ENCODE data around the gene GRID1. TPM values are rescaled to one million over a fixed set of nuclear protein-coding genes. Genes with fewer than 3 reads are reported as not detected.

The GRID1 gene
- total RNA-seq, 1 experiment from 2014 or later, result not detected

DNA sequence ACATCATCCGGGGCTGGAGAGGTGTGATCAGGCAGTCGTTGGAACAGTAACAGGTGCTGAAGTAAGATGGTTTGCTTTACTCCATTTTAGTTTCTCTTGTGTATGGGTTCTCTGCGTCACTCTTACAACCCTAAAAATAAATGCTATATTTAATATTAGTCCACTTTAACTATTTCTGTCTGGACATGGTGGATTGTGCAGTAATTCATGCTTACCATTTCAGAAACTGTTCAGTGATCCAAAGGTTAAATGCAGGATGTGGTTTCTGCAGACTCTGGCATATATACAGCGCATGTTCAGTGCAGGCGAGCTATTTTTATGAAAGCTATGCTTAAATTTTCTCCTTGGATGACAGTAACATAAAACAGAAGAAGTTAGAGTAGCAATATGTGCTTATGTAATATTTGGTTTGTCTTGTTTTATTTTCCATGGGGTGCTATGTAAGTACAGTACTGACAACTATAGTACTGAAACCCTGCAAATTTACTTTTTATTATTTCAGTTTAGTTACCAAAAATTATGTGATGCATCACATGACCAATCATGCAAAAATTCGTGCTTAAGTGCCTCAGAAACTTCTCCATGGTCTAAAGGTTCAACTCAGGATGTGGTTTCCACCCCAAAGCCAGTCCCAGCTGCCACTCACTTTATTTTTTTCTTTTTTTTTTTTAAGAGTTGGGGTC is 46.6 kb upstream of the GRID1 start:
- Histone ChIP-seq H3F3A (ENCODE audit: insufficient read depth, low read depth) (no peaks in the 10 kb centered on the region), H3K36me3 (ENCODE audit: low read depth) (no peaks in the 10 kb centered on the region), H3K27me3 (ENCODE audit: insufficient read depth, low read depth) (no peaks in the 10 kb centered on the region), H3K4me2 (no peak overlapping the region), H3K79me2 (ENCODE audit: low read depth) (no peaks in the 10 kb centered on the region), H2AFZ (no peak overlapping the region), H3K9me2 (ENCODE audit: insufficient read depth) (no peaks in the 10 kb centered on the region), H3K9me3 (ENCODE audit: insufficient read depth, low read depth) (no peaks in the 10 kb centered on the region), H3K27ac (no peak overlapping the region), H4K20me1 (ENCODE audit: insufficient read depth) (no peaks in the 10 kb centered on the region), H3K4me3 (no peak overlapping the region), H3K4me1 (replicated peaks; ENCODE audit: insufficient read depth) (no peaks in the 10 kb centered on the region)
- TF ChIP-seq EZH2 (IDR thresholded peaks at IDR 0.05; ENCODE audit: low read depth) (no peak), CTCF (conservative IDR thresholded peaks at IDR 0.05) (no peak)
- BruUV-seq (replicated peaks), result no TSS peak
- DNase-seq, result no peak
- POLR2A ChIA-PET (ENCODE audit: unreplicated experiment), result no interaction called here
- CTCF ChIA-PET, result no interaction called here
- intact Hi-C loops (cut with micrococcal nuclease; ENCODE audit: unreplicated experiment), result no loop called here

GRCh38 chr10:86411852-86412560 is 45.4 kb upstream of the GRID1 start:
- no peaks in the 10 kb centered on the region for H3K27me3 ChIP-seq (ENCODE audit: insufficient read depth, low read depth)
- no peak overlapping the region for H3K4me2 ChIP-seq
- H3K36me3 ChIP-seq (ENCODE audit: low read depth), result no peaks in the 10 kb centered on the region
- DNase-seq, result no peak
- BruUV-seq (replicated peaks), result no TSS peak
- intact Hi-C loops (cut with micrococcal nuclease; ENCODE audit: unreplicated experiment), result no loop called here
- H3K4me3 ChIP-seq, result no peak overlapping the region
- POLR2A ChIA-PET (ENCODE audit: unreplicated experiment), result no interaction called here
- H3K79me2 ChIP-seq (ENCODE audit: low read depth), result no peaks in the 10 kb centered on the region
- no peaks in the 10 kb centered on the region for H3F3A ChIP-seq (ENCODE audit: insufficient read depth, low read depth)
- no peaks in the 10 kb centered on the region for H3K9me3 ChIP-seq (ENCODE audit: insufficient read depth, low read depth)
- no peak overlapping the region for H3K27ac ChIP-seq
- no peak overlapping the region for H2AFZ ChIP-seq
- no peaks in the 10 kb centered on the region for H4K20me1 ChIP-seq (ENCODE audit: insufficient read depth)
- TF ChIP-seq EZH2 (IDR thresholded peaks at IDR 0.05; ENCODE audit: low read depth) (no peak), CTCF (conservative IDR thresholded peaks at IDR 0.05) (no peak)
- no peaks in the 10 kb centered on the region for H3K9me2 ChIP-seq (ENCODE audit: insufficient read depth)
- CTCF ChIA-PET, result no interaction called here
- no peaks in the 10 kb centered on the region for H3K4me1 ChIP-seq (replicated peaks; ENCODE audit: insufficient read depth)

DNA sequence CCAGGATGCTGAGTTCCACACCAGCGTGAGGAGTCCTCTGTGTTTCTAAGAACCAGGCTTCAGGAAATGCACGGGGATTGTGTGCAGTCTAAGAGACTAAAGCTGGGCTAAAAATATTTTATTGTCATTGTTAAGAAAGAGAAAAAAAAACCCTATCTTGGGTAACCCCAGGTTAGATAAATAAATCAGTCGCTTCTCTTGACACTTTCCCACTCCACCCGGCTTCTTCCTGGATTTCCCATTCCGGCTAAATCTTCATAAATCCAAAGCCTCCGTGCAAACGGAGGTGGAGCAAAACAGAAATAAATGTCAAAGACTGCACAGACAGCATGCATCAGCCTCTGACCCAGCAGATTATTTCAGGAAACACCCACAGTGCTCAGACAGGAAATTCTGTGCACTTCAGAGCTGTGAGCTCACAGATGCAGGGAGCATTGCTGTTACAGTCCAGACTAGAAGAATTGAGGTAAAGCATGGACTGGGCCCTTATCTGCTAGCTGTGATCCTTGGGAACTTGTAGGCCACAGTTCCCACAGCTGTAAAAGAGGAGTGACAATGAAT is 44.8 kb upstream of the GRID1 start:
- no peak overlapping the region for H3K4me3 ChIP-seq
- intact Hi-C loops (cut with micrococcal nuclease; ENCODE audit: unreplicated experiment), result no loop called here
- no peaks in the 10 kb centered on the region for H3K79me2 ChIP-seq (ENCODE audit: low read depth)
- no peak overlapping the region for H2AFZ ChIP-seq
- H3K36me3 ChIP-seq (ENCODE audit: low read depth), result no peaks in the 10 kb centered on the region
- no peaks in the 10 kb centered on the region for H3F3A ChIP-seq (ENCODE audit: insufficient read depth, low read depth)
- H4K20me1 ChIP-seq (ENCODE audit: insufficient read depth), result no peaks in the 10 kb centered on the region
- H3K4me2 ChIP-seq, result no peak overlapping the region
- no peaks in the 10 kb centered on the region for H3K4me1 ChIP-seq (replicated peaks; ENCODE audit: insufficient read depth)
- no peak for TF ChIP-seq EZH2 (IDR thresholded peaks at IDR 0.05; ENCODE audit: low read depth)
- no peak overlapping the region for H3K27ac ChIP-seq
- BruUV-seq (replicated peaks), result no TSS peak
- no peaks in the 10 kb centered on the region for H3K9me2 ChIP-seq (ENCODE audit: insufficient read depth)
- ChIA-PET CTCF (interaction anchor here (0.6 kb wide), 1 partner anchor 386 kb away, joined by 6 read pairs; no protein-coding TSS in a partner anchor), POLR2A (ENCODE audit: unreplicated experiment) (no interaction called here)
- no peaks in the 10 kb centered on the region for H3K27me3 ChIP-seq (ENCODE audit: insufficient read depth, low read depth)
- no peak for DNase-seq
- H3K9me3 ChIP-seq (ENCODE audit: insufficient read depth, low read depth), result no peaks in the 10 kb centered on the region
